Osteoblast (primary cell): Measurements from ENCODE around the gene CDC37L1. TPM values are rescaled to one million over a fixed set of nuclear protein-coding genes. Genes with fewer than 3 reads are reported as not detected.

Source experiments
- DNase-seq: peaks from one replicate; pipeline ENCODE4 v3.0.0; 2011; ENCODE audit warnings: low spot score, mixed read lengths; ENCODE audit not compliant: insufficient read length; ENCODE audit errors: missing footprints
- H2AFZ ChIP-seq: 2 replicates; pipeline ENCODE4 v1.6.0; 2011; ENCODE audit warnings: mild to moderate bottlenecking, low read length
- H3K27ac ChIP-seq: 2 replicates; pipeline ENCODE4 v1.5.1; 2011; ENCODE audit warnings: mild to moderate bottlenecking, low read depth, low read length, moderate library complexity
- H3K27me3 ChIP-seq: 2 replicates; pipeline ENCODE4 v1.6.0; 2012; ENCODE audit warnings: mild to moderate bottlenecking, control low read depth, inconsistent platforms, low read length, moderate library complexity; ENCODE audit not compliant: insufficient read depth
- H3K36me3 ChIP-seq: 2 replicates; pipeline ENCODE4 v1.5.1; 2011; ENCODE audit warnings: mild to moderate bottlenecking, low read length, control low read depth, moderate library complexity; ENCODE audit not compliant: insufficient read depth
- H3K4me1 ChIP-seq: 2 replicates; pipeline ENCODE4 v1.5.1; 2011; ENCODE audit warnings: mild to moderate bottlenecking, low read length, control low read depth, moderate library complexity; ENCODE audit not compliant: insufficient read depth
- H3K4me2 ChIP-seq: 2 replicates; pipeline ENCODE4 v1.6.0; 2011; ENCODE audit warnings: mild to moderate bottlenecking, low read length; ENCODE audit not compliant: insufficient read depth
- H3K4me3 ChIP-seq: fragments of 200-600 bp; sonication (generic); 3 replicates; pipeline ENCODE4 v1.5.1; 2012; ENCODE audit warnings: mild to moderate bottlenecking, low read length, inconsistent platforms; ENCODE audit not compliant: insufficient read depth
- H3K79me2 ChIP-seq: 2 replicates; pipeline ENCODE4 v1.6.0; 2012; ENCODE audit warnings: mild to moderate bottlenecking, low read length, control low read depth, inconsistent platforms; ENCODE audit not compliant: insufficient read depth
- H3K9me3 ChIP-seq: 2 replicates; pipeline ENCODE4 v1.5.1; 2011; ENCODE audit warnings: low read depth, low read length, control low read depth
- H4K20me1 ChIP-seq: 2 replicates; pipeline ENCODE4 v1.6.0; 2012; ENCODE audit warnings: mild to moderate bottlenecking, low read length, control low read depth; ENCODE audit not compliant: insufficient read depth
- CTCF ChIP-seq: IDR thresholded peaks from 2 replicates; pipeline ENCODE4 v1.5.1; 2011; ENCODE audit warnings: mild to moderate bottlenecking, low read depth, low read length, moderate library complexity; ENCODE audit errors: extremely low read depth
- total RNA-seq: library from RNA; depleted of rRNA; stranded (reverse); fragments of >200 nt; gene quantifications from 2 replicates; pipeline ENCODE4 v1.2.3, GENCODE V29; 2012

CDC37L1 gene
- total RNA-seq, 1 donor, result 29.3 TPM

GRCh38 chr9:4674783-4675182, 4.6 kb upstream of the CDC37L1 start:
- Histone ChIP-seq H3K36me3 (no peaks in the 10 kb centered on the region), H3K4me2 (no peak overlapping the region), H4K20me1 (no peaks in the 10 kb centered on the region), H3K27me3 (no peaks in the 10 kb centered on the region), H3K79me2 (peaks cover 3% of the 10 kb centered on the region), H3K9me3 (no peaks in the 10 kb centered on the region), H3K4me3 (no peak overlapping the region), H2AFZ (no peak overlapping the region), H3K4me1 (peaks cover 14% of the 10 kb centered on the region), H3K27ac (peak overlapping the region; percentile 18)
- TF ChIP-seq CTCF, result no peak
- DNase-seq, result peak; percentile 90

DNA sequence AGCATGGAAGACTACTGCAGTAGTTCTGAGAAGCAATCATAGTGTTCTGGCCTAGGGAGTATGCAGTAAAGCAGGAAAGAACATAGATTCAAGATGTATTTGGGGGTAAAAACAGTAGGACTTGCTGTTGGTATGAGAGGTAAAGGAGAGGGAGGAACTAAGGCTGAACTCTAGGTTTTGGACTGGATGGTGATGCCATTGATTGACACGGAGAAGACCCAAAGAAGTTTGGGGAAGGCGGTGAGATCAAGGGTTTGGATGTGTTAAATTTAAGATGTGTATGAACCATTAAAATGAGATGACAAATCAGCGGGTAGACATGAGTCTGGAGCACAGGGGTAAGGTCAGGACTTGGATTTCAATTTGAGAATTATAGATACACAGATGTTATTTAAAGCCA, 2.0 kb upstream of the CDC37L1 start:
- Histone ChIP-seq H3K4me2 (no peak overlapping the region), H3K4me3 (no peak overlapping the region), H3K27me3 (no peaks in the 10 kb centered on the region), H3K36me3 (no peaks in the 10 kb centered on the region), H3K27ac (no peak overlapping the region), H3K4me1 (peaks cover 28% of the 10 kb centered on the region), H4K20me1 (no peaks in the 10 kb centered on the region), H2AFZ (no peak overlapping the region), H3K79me2 (peaks cover 26% of the 10 kb centered on the region), H3K9me3 (no peaks in the 10 kb centered on the region)
- no peak for DNase-seq
- no peak for TF ChIP-seq CTCF

DNA sequence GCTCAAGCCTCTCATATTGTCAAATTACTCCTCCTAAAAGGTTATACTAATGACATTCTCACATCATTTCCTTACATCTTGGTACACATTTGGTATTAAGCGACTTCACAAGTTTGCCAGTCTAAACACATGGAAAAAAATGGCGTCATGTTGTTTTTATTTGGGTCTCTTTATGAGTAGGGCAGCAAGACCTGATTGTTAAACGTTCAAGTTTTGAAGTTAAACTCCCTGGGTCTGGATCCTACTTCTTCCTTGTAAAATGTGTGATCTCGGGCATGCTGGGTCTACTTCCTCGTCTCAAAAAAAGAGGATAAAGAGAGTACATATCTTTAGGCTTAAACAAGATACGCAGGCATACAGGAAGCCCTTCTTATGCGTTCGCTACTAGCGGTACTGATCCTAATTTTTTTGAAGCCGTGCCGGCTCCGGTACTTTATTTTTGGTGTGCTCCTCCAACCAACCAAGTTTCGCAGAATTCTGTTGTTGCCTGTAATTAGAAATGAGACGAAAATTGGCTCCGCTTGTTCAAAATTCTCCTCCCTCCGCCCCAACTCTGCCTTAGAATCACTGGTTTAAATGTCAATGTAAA, 596 bp upstream of the CDC37L1 start:
- Histone ChIP-seq H3K4me2 (peak overlapping the region; percentile 84), H3K9me3 (no peaks in the 10 kb centered on the region), H3K79me2 (peaks cover 37% of the 10 kb centered on the region), H3K27ac (peak overlapping the region; percentile 89), H4K20me1 (peaks cover 5% of the 10 kb centered on the region), H3K36me3 (no peaks in the 10 kb centered on the region), H3K4me1 (peaks cover 28% of the 10 kb centered on the region), H3K27me3 (no peaks in the 10 kb centered on the region), H2AFZ (peak overlapping the region; percentile 89), H3K4me3 (peak overlapping the region; percentile 76)
- no peak for TF ChIP-seq CTCF
- DNase-seq, result peak; percentile 67

GRCh38 chr9:4680173-4680525, 780 bp downstream of the CDC37L1 start:
- Histone ChIP-seq H3K4me2 (peak overlapping the region; percentile 84), H3K9me3 (no peaks in the 10 kb centered on the region), H4K20me1 (peaks cover 13% of the 10 kb centered on the region), H3K79me2 (peaks cover 49% of the 10 kb centered on the region), H3K27me3 (no peaks in the 10 kb centered on the region), H3K4me1 (peaks cover 25% of the 10 kb centered on the region), H3K36me3 (peaks cover 4% of the 10 kb centered on the region), H2AFZ (peak overlapping the region; percentile 83), H3K4me3 (peak overlapping the region; percentile 76), H3K27ac (peak overlapping the region; percentile 89)
- DNase-seq, result peak; percentile 31
- no peak for TF ChIP-seq CTCF
